Lower leg skin (tissue), 3 donors: ENCODE measurements around the gene FHL2.

Experiments
- POLR2A ChIP-seq, 2 donors: fragments of 450-650 bp; IDR thresholded peaks; one replicate each; pipeline ENCODE4 v1.6.1; 2016 to 2017; ENCODE audit warnings: antibody characterized with exemption in 2 of 2, mild to moderate bottlenecking in 1 of 2, moderate library complexity in 1 of 2
- TF ChIP-seq, protein P1 (sequence below), 3 donors: fragments of 450-650 bp; IDR thresholded peaks; one replicate each; pipeline ENCODE4 v1.5.1; 2016; ENCODE audit warnings: antibody characterized with exemption in 3 of 3, mild to moderate bottlenecking in 3 of 3, moderate library complexity in 2 of 3

GRCh38 chr2:105336786-105337121, 62.1 kb downstream of the FHL2 start:
- TF ChIP-seq, protein P1, sequence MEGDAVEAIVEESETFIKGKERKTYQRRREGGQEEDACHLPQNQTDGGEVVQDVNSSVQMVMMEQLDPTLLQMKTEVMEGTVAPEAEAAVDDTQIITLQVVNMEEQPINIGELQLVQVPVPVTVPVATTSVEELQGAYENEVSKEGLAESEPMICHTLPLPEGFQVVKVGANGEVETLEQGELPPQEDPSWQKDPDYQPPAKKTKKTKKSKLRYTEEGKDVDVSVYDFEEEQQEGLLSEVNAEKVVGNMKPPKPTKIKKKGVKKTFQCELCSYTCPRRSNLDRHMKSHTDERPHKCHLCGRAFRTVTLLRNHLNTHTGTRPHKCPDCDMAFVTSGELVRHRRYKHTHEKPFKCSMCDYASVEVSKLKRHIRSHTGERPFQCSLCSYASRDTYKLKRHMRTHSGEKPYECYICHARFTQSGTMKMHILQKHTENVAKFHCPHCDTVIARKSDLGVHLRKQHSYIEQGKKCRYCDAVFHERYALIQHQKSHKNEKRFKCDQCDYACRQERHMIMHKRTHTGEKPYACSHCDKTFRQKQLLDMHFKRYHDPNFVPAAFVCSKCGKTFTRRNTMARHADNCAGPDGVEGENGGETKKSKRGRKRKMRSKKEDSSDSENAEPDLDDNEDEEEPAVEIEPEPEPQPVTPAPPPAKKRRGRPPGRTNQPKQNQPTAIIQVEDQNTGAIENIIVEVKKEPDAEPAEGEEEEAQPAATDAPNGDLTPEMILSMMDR (IDR thresholded peaks at IDR 0.05): no peak
- no peak for TF ChIP-seq POLR2A (IDR thresholded peaks at IDR 0.05)
